ENCODE results near the gene RGS19. TPM values are rescaled to one million over a fixed set of nuclear protein-coding genes. Genes with fewer than 3 reads are reported as not detected.

RGS19 gene
- total and polyA plus RNA-seq, 7 donors = 2.0 to 5.7 (median 3.5) TPM

GRCh38 chr20:64077094-64077493 is 2.2 kb downstream of the RGS19 start:
- no peak for TF ChIP-seq CTCF (IDR thresholded peaks at IDR 0.05)
- Histone ChIP-seq H3K4me1 (peaks cover 10% of the 10 kb centered on the region), H3K9me3 (no peaks in the 10 kb centered on the region), H3K27ac (no peak overlapping the region), H3K27me3 (ENCODE audit: insufficient read depth in 3 of 3, low read length in 2 of 3) (peaks cover 0 to 2% (median 0%) of the 10 kb centered on the region in 3 donors), H3K4me3 (peak overlapping the region; percentile 76), H3K36me3 (ENCODE audit: insufficient read depth in 1 of 2, low read depth in 1 of 2) (peaks cover 0 to 10% of the 10 kb centered on the region in 2 donors)
- DNase-seq (no peak), ATAC-seq (no peak)
- WGBS, 3 donors = 88 to 93% (median 89%) methylated on average over 8 of the region's 8 CpGs
- intact Hi-C loops (cut with DNase I) = no loop called here

DNA sequence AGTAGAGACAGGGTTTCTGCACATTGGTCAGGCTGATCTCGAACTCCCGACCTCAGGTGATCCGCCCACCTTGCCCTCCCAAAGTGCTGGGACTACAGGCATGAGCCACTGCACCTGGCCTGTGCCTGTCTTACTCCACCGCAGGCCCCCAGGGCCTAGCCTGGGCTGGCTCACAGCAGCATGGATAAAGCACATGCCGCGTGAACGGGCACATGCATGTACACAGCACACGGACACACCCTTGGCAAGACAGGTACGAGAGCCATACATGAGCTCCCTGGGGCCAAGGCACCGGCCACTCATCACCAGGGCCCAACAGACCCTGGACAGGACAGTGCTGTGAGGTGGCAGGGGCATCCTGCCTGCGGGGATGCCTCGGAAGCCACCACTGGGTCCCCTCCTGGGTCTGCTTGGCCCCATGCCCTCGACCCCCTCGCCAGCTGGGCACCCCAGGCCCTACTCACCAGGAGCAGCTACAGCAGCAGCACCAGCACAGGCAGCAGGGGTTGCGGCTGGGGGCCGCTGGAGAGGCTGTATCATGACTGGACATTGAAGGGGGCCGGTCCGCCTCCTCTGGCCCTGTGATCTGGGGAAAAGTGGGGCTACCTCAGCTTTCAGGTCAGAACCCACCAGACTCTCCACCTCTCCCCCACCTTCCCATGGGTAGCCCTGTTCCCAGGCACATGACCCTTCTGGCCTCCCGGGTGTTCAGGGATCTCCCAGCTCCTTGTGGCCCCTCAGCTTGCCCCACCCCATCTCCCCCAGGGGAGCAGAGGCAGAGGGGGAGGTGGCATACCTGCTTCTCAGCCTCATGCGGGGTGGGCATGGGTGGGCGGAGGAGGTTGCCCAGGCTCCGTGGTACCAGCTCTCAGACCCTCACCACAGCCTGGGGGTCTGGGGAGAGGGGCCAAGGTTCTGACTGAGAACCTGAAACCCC is 3.0 kb downstream of the RGS19 start:
- ATAC-seq = no peak
- Histone ChIP-seq H3K9me3 (no peaks in the 10 kb centered on the region), H3K36me3 (ENCODE audit: insufficient read depth in 1 of 2, low read depth in 1 of 2) (peaks cover 0 to 10% of the 10 kb centered on the region in 2 donors), H3K27me3 (ENCODE audit: insufficient read depth in 3 of 3, low read length in 2 of 3) (peaks cover 0 to 2% (median 0%) of the 10 kb centered on the region in 3 donors), H3K4me3 (peak overlapping the region; percentile 76), H3K27ac (no peak overlapping the region), H3K4me1 (peaks cover 10% of the 10 kb centered on the region)
- intact Hi-C loops (cut with DNase I) = no loop called here
- no peak for TF ChIP-seq CTCF (IDR thresholded peaks at IDR 0.05)
- no peak for DNase-seq
- 91 to 95% (median 93%) methylated on average over 19 to 22 of the region's 22 CpGs for WGBS, 3 donors

DNA sequence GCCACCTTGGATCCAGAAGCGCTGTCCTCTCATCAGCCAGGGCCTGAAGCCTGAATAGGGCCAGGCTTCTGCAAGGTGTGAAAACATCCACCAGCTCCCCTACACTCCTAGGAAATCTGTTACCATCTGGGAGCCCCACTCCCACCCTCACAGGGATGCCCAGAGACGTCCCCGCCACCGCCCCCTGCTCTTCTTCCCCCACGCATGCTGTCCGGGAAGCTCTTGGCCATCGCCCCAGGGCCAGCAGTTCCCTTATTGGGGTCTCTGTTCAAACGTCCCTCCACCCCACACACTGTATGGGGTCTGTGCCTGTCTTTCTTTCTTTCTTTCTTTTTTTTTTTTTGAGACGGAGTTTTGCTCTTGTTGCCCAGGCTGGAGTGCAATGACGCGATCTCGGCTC is 3.8 kb downstream of the RGS19 start:
- no peak for TF ChIP-seq CTCF (IDR thresholded peaks at IDR 0.05)
- Histone ChIP-seq H3K27me3 (ENCODE audit: insufficient read depth in 3 of 3, low read length in 2 of 3) (peaks cover 0 to 2% (median 0%) of the 10 kb centered on the region in 3 donors), H3K36me3 (ENCODE audit: insufficient read depth in 1 of 2, low read depth in 1 of 2) (peaks cover 0 to 10% of the 10 kb centered on the region in 2 donors), H3K4me3 (no peak overlapping the region), H3K9me3 (no peaks in the 10 kb centered on the region), H3K4me1 (peaks cover 10% of the 10 kb centered on the region), H3K27ac (no peak overlapping the region)
- ATAC-seq (no peak), DNase-seq (no peak)
- WGBS, 3 donors = 90 to 97% (median 93%) methylated on average over 12 of the region's 12 CpGs
- intact Hi-C loops (cut with DNase I) = no loop called here

GRCh38 chr20:64074963-64075362 is 4.4 kb downstream of the RGS19 start:
- Histone ChIP-seq H3K27me3 (ENCODE audit: insufficient read depth in 3 of 3, low read length in 2 of 3) (peaks cover 0 to 2% (median 0%) of the 10 kb centered on the region in 3 donors), H3K4me3 (no peak overlapping the region), H3K9me3 (no peaks in the 10 kb centered on the region), H3K27ac (no peak overlapping the region), H3K36me3 (ENCODE audit: insufficient read depth in 1 of 2, low read depth in 1 of 2) (peaks cover 0 to 10% of the 10 kb centered on the region in 2 donors), H3K4me1 (peaks cover 10% of the 10 kb centered on the region)
- ATAC-seq (no peak), DNase-seq (no peak)
- intact Hi-C loops (cut with DNase I) = no loop called here
- 88 to 89% (median 88%) methylated on average over 8 of the region's 8 CpGs for WGBS, 3 donors
- TF ChIP-seq CTCF (IDR thresholded peaks at IDR 0.05) = no peak
